Measurements from ENCODE around the gene SLC5A12.

Gene SLC5A12

GRCh38 chr11:26698224-26698623 is 23.6 kb downstream of the SLC5A12 start:
- Histone ChIP-seq H3K4me1 (ENCODE audit: insufficient read depth, low read length) (no peaks in the 10 kb centered on the region; the same call in 1 of the 2 replicates), H3K27me3 (ENCODE audit: insufficient read depth, low read length) (no peaks in the 10 kb centered on the region), H3K36me3 (ENCODE audit: insufficient read depth, low read length) (no peaks in the 10 kb centered on the region), H3K4me3 (ENCODE audit: low read length) (no peak overlapping the region), H3K9ac (ENCODE audit: low read depth, low read length) (no peak overlapping the region), H3K9me3 (ENCODE audit: insufficient read depth, low read depth, low read length) (no peaks in the 10 kb centered on the region), H3K27ac (ENCODE audit: low read depth, low read length) (no peak overlapping the region)
- 100% methylated on average over 2 of the region's 2 CpGs for WGBS

GRCh38 chr11:26696330-26696729 is 25.5 kb downstream of the SLC5A12 start:
- no peak overlapping the region for H3K9ac ChIP-seq (ENCODE audit: low read depth, low read length)
- WGBS = 85% methylated on average over 2 of the region's 3 CpGs

GRCh38 chr11:26688701-26689100 is 33.2 kb downstream of the SLC5A12 start:
- Histone ChIP-seq H3K9ac (ENCODE audit: low read depth, low read length) (no peak overlapping the region), H3K27me3 (ENCODE audit: insufficient read depth, low read length) (no peaks in the 10 kb centered on the region), H3K36me3 (ENCODE audit: insufficient read depth, low read length) (no peaks in the 10 kb centered on the region), H3K27ac (ENCODE audit: low read depth, low read length) (no peak overlapping the region), H3K4me1 (ENCODE audit: insufficient read depth, low read length) (no peaks in the 10 kb centered on the region), H3K4me3 (ENCODE audit: low read length) (no peak overlapping the region), H3K9me3 (ENCODE audit: insufficient read depth, low read depth, low read length) (no peaks in the 10 kb centered on the region)
- WGBS = 95% methylated on average over 4 of the region's 4 CpGs

More at GRCh38 chr11:26696330-26696729, 25.5 kb downstream of the SLC5A12 start:
- no peaks in the 10 kb centered on the region for H3K9me3 ChIP-seq (ENCODE audit: insufficient read depth, low read depth, low read length)
- H3K27ac ChIP-seq (ENCODE audit: low read depth, low read length) = no peak overlapping the region
- no peaks in the 10 kb centered on the region for H3K36me3 ChIP-seq (ENCODE audit: insufficient read depth, low read length)
- H3K4me3 ChIP-seq (ENCODE audit: low read length) = no peak overlapping the region
- H3K27me3 ChIP-seq (ENCODE audit: insufficient read depth, low read length) = no peaks in the 10 kb centered on the region
- H3K4me1 ChIP-seq (ENCODE audit: insufficient read depth, low read length) = no peaks in the 10 kb centered on the region; the same call in 1 of the 2 replicates

- no peak overlapping the region for H3K4me3 ChIP-seq (ENCODE audit: low read length)
- H3K27ac ChIP-seq (ENCODE audit: low read depth, low read length) = no peak overlapping the region
- H3K9me3 ChIP-seq (ENCODE audit: insufficient read depth, low read depth, low read length) = no peaks in the 10 kb centered on the region
- no peaks in the 10 kb centered on the region for H3K36me3 ChIP-seq (ENCODE audit: insufficient read depth, low read length)
- no peaks in the 10 kb centered on the region for H3K27me3 ChIP-seq (ENCODE audit: insufficient read depth, low read length)
- no peaks in the 10 kb centered on the region for H3K4me1 ChIP-seq (ENCODE audit: insufficient read depth, low read length)
- no CpG with 5 or more reads among the region's 1 CpG for WGBS
- no peak overlapping the region for H3K9ac ChIP-seq (ENCODE audit: low read depth, low read length)
Measured at GRCh38 chr11:26687351-26687750, 34.5 kb downstream of the SLC5A12 start.

- H3K27ac ChIP-seq (ENCODE audit: low read depth, low read length) = no peak overlapping the region
- no peak overlapping the region for H3K4me3 ChIP-seq (ENCODE audit: low read length)
- H3K4me1 ChIP-seq (ENCODE audit: insufficient read depth, low read length) = no peaks in the 10 kb centered on the region
- no peaks in the 10 kb centered on the region for H3K9me3 ChIP-seq (ENCODE audit: insufficient read depth, low read depth, low read length)
- H3K9ac ChIP-seq (ENCODE audit: low read depth, low read length) = no peak overlapping the region
- no peaks in the 10 kb centered on the region for H3K36me3 ChIP-seq (ENCODE audit: insufficient read depth, low read length)
- H3K27me3 ChIP-seq (ENCODE audit: insufficient read depth, low read length) = no peaks in the 10 kb centered on the region
Measured at GRCh38 chr11:26677566-26677965, 44.3 kb downstream of the SLC5A12 start.

- Histone ChIP-seq H3K27ac (ENCODE audit: low read depth, low read length) (no peak overlapping the region), H3K4me3 (ENCODE audit: low read length) (no peak overlapping the region), H3K9me3 (ENCODE audit: insufficient read depth, low read depth, low read length) (no peaks in the 10 kb centered on the region), H3K9ac (ENCODE audit: low read depth, low read length) (no peak overlapping the region), H3K36me3 (ENCODE audit: insufficient read depth, low read length) (no peaks in the 10 kb centered on the region), H3K4me1 (ENCODE audit: insufficient read depth, low read length) (no peaks in the 10 kb centered on the region), H3K27me3 (ENCODE audit: insufficient read depth, low read length) (no peaks in the 10 kb centered on the region)
- no CpG with 5 or more reads among the region's 2 CpGs for WGBS
Measured at GRCh38 chr11:26676641-26677040, 45.2 kb downstream of the SLC5A12 start.

GRCh38 chr11:26675233-26675928 is 46.5 kb downstream of the SLC5A12 start:
- Histone ChIP-seq H3K27me3 (ENCODE audit: insufficient read depth, low read length) (no peaks in the 10 kb centered on the region), H3K4me1 (ENCODE audit: insufficient read depth, low read length) (no peaks in the 10 kb centered on the region), H3K36me3 (ENCODE audit: insufficient read depth, low read length) (no peaks in the 10 kb centered on the region), H3K9me3 (ENCODE audit: insufficient read depth, low read depth, low read length) (no peaks in the 10 kb centered on the region), H3K27ac (ENCODE audit: low read depth, low read length) (no peak overlapping the region), H3K4me3 (ENCODE audit: low read length) (no peak overlapping the region), H3K9ac (ENCODE audit: low read depth, low read length) (no peak overlapping the region)
- WGBS = 89% methylated on average over 2 of the region's 2 CpGs

- Histone ChIP-seq H3K36me3 (ENCODE audit: insufficient read depth, low read length) (no peaks in the 10 kb centered on the region), H3K27ac (ENCODE audit: low read depth, low read length) (no peak overlapping the region), H3K9ac (ENCODE audit: low read depth, low read length) (no peak overlapping the region), H3K9me3 (ENCODE audit: insufficient read depth, low read depth, low read length) (no peaks in the 10 kb centered on the region), H3K4me1 (ENCODE audit: insufficient read depth, low read length) (no peaks in the 10 kb centered on the region), H3K27me3 (ENCODE audit: insufficient read depth, low read length) (no peaks in the 10 kb centered on the region), H3K4me3 (ENCODE audit: low read length) (no peak overlapping the region)
- 100% methylated on average over 1 of the region's 1 CpG for WGBS
Measured at GRCh38 chr11:26665946-26666345, 55.9 kb downstream of the SLC5A12 start.

- 100% methylated on average over 1 of the region's 2 CpGs for WGBS
Measured at GRCh38 chr11:26665036-26665435, 56.8 kb downstream of the SLC5A12 start.

GRCh38 chr11:26662916-26663315 is 58.9 kb downstream of the SLC5A12 start:
- Histone ChIP-seq H3K27me3 (ENCODE audit: insufficient read depth, low read length) (no peaks in the 10 kb centered on the region), H3K9me3 (ENCODE audit: insufficient read depth, low read depth, low read length) (no peaks in the 10 kb centered on the region), H3K36me3 (ENCODE audit: insufficient read depth, low read length) (no peaks in the 10 kb centered on the region), H3K27ac (ENCODE audit: low read depth, low read length) (no peak overlapping the region), H3K4me1 (ENCODE audit: insufficient read depth, low read length) (no peaks in the 10 kb centered on the region), H3K9ac (ENCODE audit: low read depth, low read length) (no peak overlapping the region), H3K4me3 (ENCODE audit: low read length) (no peak overlapping the region)
- 100% methylated on average over 1 of the region's 1 CpG for WGBS

More at GRCh38 chr11:26665036-26665435, 56.8 kb downstream of the SLC5A12 start:
- H3K4me1 ChIP-seq (ENCODE audit: insufficient read depth, low read length) = no peaks in the 10 kb centered on the region
- no peaks in the 10 kb centered on the region for H3K36me3 ChIP-seq (ENCODE audit: insufficient read depth, low read length)
- H3K27me3 ChIP-seq (ENCODE audit: insufficient read depth, low read length) = no peaks in the 10 kb centered on the region
- no peak overlapping the region for H3K27ac ChIP-seq (ENCODE audit: low read depth, low read length)
- no peak overlapping the region for H3K9ac ChIP-seq (ENCODE audit: low read depth, low read length)
- H3K4me3 ChIP-seq (ENCODE audit: low read length) = no peak overlapping the region
- no peaks in the 10 kb centered on the region for H3K9me3 ChIP-seq (ENCODE audit: insufficient read depth, low read depth, low read length)

GRCh38 chr11:26655287-26655686 is 66.6 kb downstream of the SLC5A12 start:
- Histone ChIP-seq H3K27ac (ENCODE audit: low read depth, low read length) (no peak overlapping the region), H3K4me1 (ENCODE audit: insufficient read depth, low read length) (no peaks in the 10 kb centered on the region), H3K4me3 (ENCODE audit: low read length) (no peak overlapping the region), H3K9ac (ENCODE audit: low read depth, low read length) (no peak overlapping the region), H3K36me3 (ENCODE audit: insufficient read depth, low read length) (no peaks in the 10 kb centered on the region), H3K27me3 (ENCODE audit: insufficient read depth, low read length) (no peaks in the 10 kb centered on the region), H3K9me3 (ENCODE audit: insufficient read depth, low read depth, low read length) (no peaks in the 10 kb centered on the region)
- 94% methylated on average over 1 of the region's 2 CpGs for WGBS

GRCh38 chr11:26651916-26652315 is 69.9 kb downstream of the SLC5A12 start:
- H3K9ac ChIP-seq (ENCODE audit: low read depth, low read length) = no peak overlapping the region
- no peaks in the 10 kb centered on the region for H3K27me3 ChIP-seq (ENCODE audit: insufficient read depth, low read length)
- no peak overlapping the region for H3K4me3 ChIP-seq (ENCODE audit: low read length)
- 92% methylated on average over 6 of the region's 6 CpGs for WGBS
- H3K9me3 ChIP-seq (ENCODE audit: insufficient read depth, low read depth, low read length) = no peaks in the 10 kb centered on the region
- H3K4me1 ChIP-seq (ENCODE audit: insufficient read depth, low read length) = no peaks in the 10 kb centered on the region
- H3K36me3 ChIP-seq (ENCODE audit: insufficient read depth, low read length) = no peaks in the 10 kb centered on the region
- no peak overlapping the region for H3K27ac ChIP-seq (ENCODE audit: low read depth, low read length)
